ENCODE measurements around the gene FEM1C.
A peak's percentile ranks its signal among the peaks of the same experiment; 100 is the strongest.

FEM1C gene

DNA sequence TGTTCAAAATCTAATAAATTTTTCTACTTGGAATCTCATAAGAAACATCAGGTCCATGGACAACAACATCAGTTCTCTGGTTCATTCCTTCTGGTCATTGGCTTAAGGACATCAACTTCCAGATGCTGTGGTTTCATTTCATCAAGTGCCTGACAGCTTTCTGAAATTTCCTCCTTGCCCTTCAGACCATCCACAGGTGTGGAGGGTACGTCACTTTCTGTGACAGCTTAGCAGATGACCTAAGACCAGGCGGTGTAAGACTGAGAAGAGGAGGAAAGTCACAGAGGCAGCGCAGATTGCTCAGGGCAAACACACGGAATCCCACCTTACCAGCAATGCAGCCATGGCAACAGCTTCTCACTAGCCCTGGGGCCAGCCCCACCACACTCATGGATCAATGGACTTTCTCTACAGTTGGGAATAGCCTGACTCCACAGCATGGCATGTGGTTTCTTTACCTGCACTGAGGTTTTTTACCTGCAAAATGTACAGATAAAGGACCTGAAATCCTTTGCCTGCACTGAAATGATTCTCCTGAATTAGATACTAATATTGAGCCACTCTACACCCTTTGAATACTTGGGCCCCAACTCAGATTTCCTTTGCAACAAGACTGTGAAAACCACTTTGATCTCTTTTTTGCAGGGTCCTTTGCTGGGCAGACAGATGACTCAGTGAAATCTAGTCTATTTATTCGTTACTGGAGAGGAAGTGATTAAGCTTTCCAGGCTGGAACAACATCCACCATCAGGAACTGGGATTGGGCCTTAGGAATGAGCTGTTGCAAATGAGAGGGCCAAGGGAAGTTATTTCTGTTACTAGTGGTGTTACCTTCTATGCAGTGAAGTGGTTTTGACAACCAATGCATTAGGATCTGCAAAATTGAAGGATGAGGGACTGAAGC is 30.8 kb upstream of the FEM1C start:
- no peak for DNase-seq (ENCODE audit: low read depth)
- TF ChIP-seq, protein P1, sequence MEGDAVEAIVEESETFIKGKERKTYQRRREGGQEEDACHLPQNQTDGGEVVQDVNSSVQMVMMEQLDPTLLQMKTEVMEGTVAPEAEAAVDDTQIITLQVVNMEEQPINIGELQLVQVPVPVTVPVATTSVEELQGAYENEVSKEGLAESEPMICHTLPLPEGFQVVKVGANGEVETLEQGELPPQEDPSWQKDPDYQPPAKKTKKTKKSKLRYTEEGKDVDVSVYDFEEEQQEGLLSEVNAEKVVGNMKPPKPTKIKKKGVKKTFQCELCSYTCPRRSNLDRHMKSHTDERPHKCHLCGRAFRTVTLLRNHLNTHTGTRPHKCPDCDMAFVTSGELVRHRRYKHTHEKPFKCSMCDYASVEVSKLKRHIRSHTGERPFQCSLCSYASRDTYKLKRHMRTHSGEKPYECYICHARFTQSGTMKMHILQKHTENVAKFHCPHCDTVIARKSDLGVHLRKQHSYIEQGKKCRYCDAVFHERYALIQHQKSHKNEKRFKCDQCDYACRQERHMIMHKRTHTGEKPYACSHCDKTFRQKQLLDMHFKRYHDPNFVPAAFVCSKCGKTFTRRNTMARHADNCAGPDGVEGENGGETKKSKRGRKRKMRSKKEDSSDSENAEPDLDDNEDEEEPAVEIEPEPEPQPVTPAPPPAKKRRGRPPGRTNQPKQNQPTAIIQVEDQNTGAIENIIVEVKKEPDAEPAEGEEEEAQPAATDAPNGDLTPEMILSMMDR (IDR thresholded peaks at IDR 0.05; ENCODE audit: control insufficient read depth, extremely low read depth, insufficient read depth), result no peak
- no peak overlapping the region for H3K4me3 ChIP-seq (ENCODE audit: low read depth, low read length)

DNA sequence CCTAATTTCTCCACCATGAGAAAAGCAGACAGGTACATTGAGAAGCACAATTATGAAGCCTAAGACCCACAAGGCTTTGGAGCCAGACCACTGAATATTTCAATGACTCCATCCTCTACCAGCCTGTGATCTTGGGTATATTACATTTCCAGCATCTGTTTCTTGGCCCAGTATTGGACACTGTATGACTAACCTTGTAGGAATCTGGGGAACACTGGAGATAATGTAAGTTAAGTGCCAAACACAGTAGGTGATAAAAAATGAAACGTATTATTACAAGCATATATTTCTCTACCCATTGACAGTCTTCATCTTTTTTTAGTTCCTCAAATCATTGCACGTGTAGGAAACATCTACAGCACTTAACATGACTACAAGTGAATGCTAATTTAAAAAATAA is 28.6 kb upstream of the FEM1C start:
- TF ChIP-seq, protein P1 (IDR thresholded peaks at IDR 0.05; ENCODE audit: control insufficient read depth, extremely low read depth, insufficient read depth), result no peak
- H3K4me3 ChIP-seq (ENCODE audit: low read depth, low read length), result no peak overlapping the region
- no peak for DNase-seq (ENCODE audit: low read depth)

DNA sequence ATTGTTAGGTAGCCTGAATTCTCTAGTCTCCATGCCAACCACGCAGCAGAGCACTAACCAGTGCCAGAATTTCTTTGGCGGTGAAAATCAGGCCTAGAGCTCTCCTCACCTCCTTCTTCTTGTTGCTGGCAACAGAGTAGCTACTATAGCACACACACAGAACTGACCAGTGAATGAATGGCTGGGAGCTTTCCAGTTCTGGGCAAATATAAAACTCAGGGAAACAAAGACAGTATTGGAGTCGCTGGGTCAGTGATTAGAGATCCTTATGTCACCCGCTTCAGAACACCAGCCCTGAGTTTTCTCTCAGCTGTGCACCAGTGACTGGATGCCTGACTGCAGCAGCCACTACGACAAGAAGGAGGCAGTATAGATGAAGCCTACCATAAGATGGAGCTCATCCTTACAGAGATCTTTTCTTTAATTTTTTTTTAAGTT is 26.9 kb upstream of the FEM1C start:
- no peak for DNase-seq (ENCODE audit: low read depth)
- TF ChIP-seq, protein P1 (IDR thresholded peaks at IDR 0.05; ENCODE audit: control insufficient read depth, extremely low read depth, insufficient read depth), result 0 out of 2 replicates have a peak, but pooled peaks have one; percentile 13
- H3K4me3 ChIP-seq (ENCODE audit: low read depth, low read length), result no peak overlapping the region

DNA sequence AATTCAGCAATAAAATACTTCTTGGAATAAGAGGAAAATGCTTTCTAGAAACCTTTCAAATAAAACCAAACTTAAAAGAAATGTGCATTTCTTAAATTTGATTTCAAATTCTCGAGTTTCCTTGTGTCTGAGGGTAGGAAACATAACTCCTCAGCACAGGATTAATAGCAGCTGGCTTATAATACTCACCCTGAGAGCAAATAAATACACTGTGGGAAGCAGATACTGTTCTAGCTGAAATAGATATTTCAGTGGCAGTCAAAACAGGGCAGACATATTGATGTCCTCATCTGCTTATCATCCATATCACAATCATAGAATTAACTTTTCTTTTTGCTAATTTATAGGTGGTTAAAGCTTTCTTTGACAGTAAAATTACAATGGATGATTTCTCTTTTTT is 24.1 kb upstream of the FEM1C start:
- no peak for DNase-seq (ENCODE audit: low read depth)
- TF ChIP-seq, protein P1 (IDR thresholded peaks at IDR 0.05; ENCODE audit: control insufficient read depth, extremely low read depth, insufficient read depth), result no peak
- H3K4me3 ChIP-seq (ENCODE audit: low read depth, low read length), result no peak overlapping the region

DNA sequence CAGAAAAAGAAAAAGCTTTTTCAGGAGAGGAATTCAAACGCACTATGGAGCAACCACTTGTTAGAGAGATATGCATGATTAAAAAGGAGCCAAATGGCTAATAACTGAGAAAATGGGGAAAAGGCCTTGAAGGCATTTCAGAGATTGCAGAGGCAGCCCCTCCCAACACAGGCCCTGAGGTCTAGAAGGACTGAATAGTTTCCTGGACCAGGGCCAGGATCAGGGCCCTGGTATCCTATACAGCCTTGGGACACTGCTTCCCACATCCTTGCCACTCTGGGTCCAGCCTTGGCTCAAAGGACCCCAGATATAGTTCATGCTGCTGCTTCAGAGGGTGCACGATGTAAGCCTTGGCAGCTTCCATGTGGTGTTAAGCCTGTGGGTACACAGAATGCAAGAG is 20.7 kb upstream of the FEM1C start:
- TF ChIP-seq, protein P1 (IDR thresholded peaks at IDR 0.05; ENCODE audit: control insufficient read depth, extremely low read depth, insufficient read depth), result no peak

DNA sequence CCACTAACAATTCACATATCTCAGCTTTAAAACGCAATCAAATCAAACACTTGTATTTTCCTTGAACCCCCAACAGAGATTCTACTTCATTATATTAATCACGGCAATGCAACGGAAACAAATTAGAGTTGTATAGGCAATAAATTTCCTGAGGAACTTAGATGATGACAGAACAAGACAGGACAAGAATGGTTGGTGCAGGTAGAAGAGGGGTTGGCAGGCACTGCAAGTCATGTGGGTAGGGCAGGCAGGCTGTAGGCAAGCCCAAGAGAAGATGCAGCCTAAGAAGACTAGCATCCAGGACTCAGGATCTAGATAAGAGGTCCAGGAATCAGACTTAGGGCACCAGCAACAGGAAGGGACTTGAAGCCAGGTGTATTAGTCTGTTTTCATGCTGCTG is 16.6 kb upstream of the FEM1C start:
- DNase-seq (ENCODE audit: low read depth), result no peak
- no peak overlapping the region for H3K4me3 ChIP-seq (ENCODE audit: low read depth, low read length)
- TF ChIP-seq, protein P1 (IDR thresholded peaks at IDR 0.05; ENCODE audit: control insufficient read depth, extremely low read depth, insufficient read depth), result no peak

More for the DNA sequence above, 20.7 kb upstream of the FEM1C start:
- no peak for DNase-seq (ENCODE audit: low read depth)
- no peak overlapping the region for H3K4me3 ChIP-seq (ENCODE audit: low read depth, low read length)

Data from LNCaP clone FGC (cell line).